HepG2 (cell line): ENCODE data around the gene MRPS7. TPM values are rescaled to one million over a fixed set of nuclear protein-coding genes. Genes with fewer than 3 reads are reported as not detected.

ENCODE experiments used
- CTCF ChIP-seq: sonication (generic); formaldehyde crosslinking; IDR thresholded peaks from 2 replicates; pipeline ENCODE4 v1.5.0; 2020; ENCODE audit warnings: mild to moderate bottlenecking, missing genetic modification reagents, moderate library complexity
- FLYWCH1 ChIP-seq: sonication (generic); formaldehyde crosslinking; IDR thresholded peaks from 2 replicates; pipeline ENCODE4 v1.8.1; 2023; ENCODE audit warnings: mild to moderate bottlenecking, missing genetic modification reagents
- GATAD2A ChIP-seq: IDR thresholded peaks from 2 replicates; pipeline ENCODE4 v1.6.1; 2016
- KLF9 ChIP-seq: IDR thresholded peaks from 2 replicates; pipeline ENCODE4 v1.6.1; 2016; ENCODE audit warnings: low read depth
- NCOA5 ChIP-seq: sonication (generic); formaldehyde crosslinking; IDR thresholded peaks from 2 replicates; pipeline ENCODE4 v1.4.0; 2020; ENCODE audit warnings: missing genetic modification reagents
- RCOR2 ChIP-seq: IDR thresholded peaks from 2 replicates; pipeline ENCODE4 v1.6.1; 2016; ENCODE audit warnings: missing biosample characterization, missing genetic modification reagents
- SOX13 ChIP-seq, 3 experiments: fragments of 450-650 bp in 1 of 3; sonication (generic) in 1 of 3; formaldehyde crosslinking in 1 of 3; IDR thresholded peaks in 2 of 3; conservative IDR thresholded peaks in 1 of 3; 2 replicates each; pipeline versions ENCODE4 v1.5.0 to v1.6.1; 2016 to 2020; ENCODE audit warnings: antibody characterized with exemption in 1 of 3, mild to moderate bottlenecking in 1 of 3, missing compliant biosample characterization in 1 of 3, missing genetic modification reagents in 1 of 3, moderate library complexity in 1 of 3
- SRSF9 ChIP-seq: fragments of 200-400 bp; formaldehyde crosslinking; IDR thresholded peaks from 2 replicates; pipeline ENCODE4 v1.6.1; 2018; ENCODE audit warnings: borderline replicate concordance, mild to moderate bottlenecking, low read depth, low read length; ENCODE audit not compliant: insufficient read depth, poor library complexity, severe bottlenecking
- ZBTB33 ChIP-seq: sonication (generic); formaldehyde crosslinking; IDR thresholded peaks from 2 replicates; pipeline ENCODE4 v1.4.0; 2020; ENCODE audit warnings: missing genetic modification reagents
- ZBTB7B ChIP-seq: sonication (generic); formaldehyde crosslinking; IDR thresholded peaks from 2 replicates; pipeline ENCODE4 v1.4.0; 2020; ENCODE audit warnings: missing genetic modification reagents
- ZFYVE20 ChIP-seq: sonication (generic); formaldehyde crosslinking; IDR thresholded peaks from 2 replicates; pipeline ENCODE4 v1.8.0; 2023; ENCODE audit warnings: low read depth, mild to moderate bottlenecking, moderate library complexity, missing genetic modification reagents, borderline replicate concordance
- ZNF280D ChIP-seq: sonication (generic); formaldehyde crosslinking; IDR thresholded peaks from 2 replicates; pipeline ENCODE4 v1.5.1; 2020; ENCODE audit warnings: mild to moderate bottlenecking, missing genetic modification reagents
- ZNF350 ChIP-seq: sonication (generic); formaldehyde crosslinking; IDR thresholded peaks from 2 replicates; pipeline ENCODE4 v1.4.0; 2020; ENCODE audit warnings: mild to moderate bottlenecking, low read depth, missing genetic modification reagents, borderline replicate concordance
- ZNF414 ChIP-seq: sonication (generic); formaldehyde crosslinking; IDR thresholded peaks from 2 replicates; pipeline ENCODE4 v1.5.0; 2020; ENCODE audit warnings: missing genetic modification reagents
- ZNF512B ChIP-seq: sonication (generic); formaldehyde crosslinking; IDR thresholded peaks from 2 replicates; pipeline ENCODE4 v1.5.1; 2020; ENCODE audit warnings: missing genetic modification reagents, mild to moderate bottlenecking, borderline replicate concordance
- ZNF746 ChIP-seq: sonication (generic); formaldehyde crosslinking; IDR thresholded peaks from 2 replicates; pipeline ENCODE4 v1.8.0; 2022; ENCODE audit warnings: mild to moderate bottlenecking, missing genetic modification reagents
- polyA plus RNA-seq, 8 experiments: library from polyadenylated mRNA; depleted of rRNA in 3 of 8; stranded (reverse) in 7 of 8; unstranded in 1 of 8; fragments of >200 nt; fragmentation: Illumina TruSeq in 4 of 8; extraction: Trizol in 4 of 8; gene quantifications; 2 replicates each; pipeline versions ENCODE4 v1.2.1 to v1.2.3, GENCODE V29; 2011 to 2016; ENCODE audit warnings: low read depth in 4 of 8, missing spikeins in 1 of 8, mixed read lengths in 1 of 8; ENCODE audit not compliant: insufficient read depth in 1 of 8
- total RNA-seq, 5 experiments: library from RNA; depleted of rRNA; stranded (reverse); fragments of >200 nt; fragmentation: Illumina TruSeq; extraction: Trizol; gene quantifications; 2 replicates each; pipeline ENCODE4 v1.2.3, GENCODE V29; 2016; ENCODE audit warnings: low read depth in 1 of 5

Gene MRPS7
- total and polyA plus RNA-seq, 2 of the 13 experiments (the other 11 are each of a cell fraction or from before 2014, with no cell fraction given): 97.0 to 162 TPM

GRCh38 chr17:75313941-75314551 lies 52.4 kb downstream of the MRPS7 start (continued):
- TF ChIP-seq ZNF280D (CRISPR knock-in tag) (no peak), NCOA5 (CRISPR knock-in tag) (no peak), ZNF414 (no peak), ZNF746 (0 out of 2 replicates have a peak, but pooled peaks have one; percentile 42), SRSF9 (no peak), RCOR2 (CRISPR knock-in tag) (no peak), ZBTB7B (CRISPR knock-in tag) (peak; percentile 39; the same call in 1 of the 2 replicates), SOX13 (IDR thresholded peaks at IDR 0.05) (no peak), SOX13 (CRISPR knock-in tag; conservative IDR thresholded peaks at IDR 0.05 in 1 of 2, IDR thresholded peaks at IDR 0.05 in 1 of 2) (peak in 1 of 2 experiments; percentile 54; a peak in 2 of 4 replicates), ZNF350 (peak; percentile 63; the same call in 1 of the 2 replicates), ZNF512B (CRISPR knock-in tag) (no peak), KLF9 (CRISPR knock-in tag) (no peak), FLYWCH1 (CRISPR knock-in tag) (0 out of 2 replicates have a peak, but pooled peaks have one; percentile 34), GATAD2A (CRISPR knock-in tag) (peak; percentile 82), ZFYVE20 (CRISPR knock-in tag) (no peak), CTCF (CRISPR knock-in tag) (no peak), ZBTB33 (0 out of 2 replicates have a peak, but pooled peaks have one; percentile 20)
